A673 (cell line): ENCODE measurements around the gene PSMD10. TPM values are rescaled to one million over a fixed set of nuclear protein-coding genes. Genes with fewer than 3 reads are reported as not detected.

Experiments
- BruUV-seq: library from RNA; stranded (reverse); fragments of 400-500 nt; replicated peaks from 2 replicates; lab custom pipeline; 2021; lab: Mats Ljungman, UMichigan
- CTCF ChIA-PET: fragments of 300-600 bp; sonication (Branson Sonifier 250); formaldehyde crosslinking; loops from one replicate; lab custom pipeline; 2022; ENCODE audit warnings: antibody characterized with exemption; lab: Charles Lee
- POLR2A ChIA-PET: fragments of 300-600 bp; sonication (Branson Sonifier 250); formaldehyde crosslinking; loops from one replicate; lab custom pipeline; 2022; ENCODE audit warnings: antibody characterized with exemption; ENCODE audit not compliant: low non-redundant PET; lab: Charles Lee
- DNase-seq: peaks from one replicate; pipeline ENCODE4 v3.0.0-alpha.2; 2015; ENCODE audit warnings: low spot score
- H3K27ac ChIP-seq: fragments of 200-600 bp; sonication (generic); 2 replicates; pipeline ENCODE4 v1.5.1; 2016; ENCODE audit warnings: mixed run types, low read depth, mild to moderate bottlenecking, mixed read lengths, antibody characterized with exemption, low read length; ENCODE audit not compliant: poor library complexity, severe bottlenecking
- H3K27me3 ChIP-seq: fragments of 200-600 bp; sonication (generic); replicated peaks from 2 replicates; pipeline ENCODE4 v1.6.1; 2017; ENCODE audit warnings: mixed run types, low read depth, mild to moderate bottlenecking, mixed read lengths, antibody characterized with exemption, low read length; ENCODE audit not compliant: insufficient read depth, poor library complexity
- H3K36me3 ChIP-seq: fragments of 200-600 bp; sonication (generic); 2 replicates; pipeline ENCODE4 v1.6.1; 2016; ENCODE audit warnings: mixed run types, mild to moderate bottlenecking, mixed read lengths, antibody characterized with exemption, low read length; ENCODE audit not compliant: insufficient read depth, poor library complexity, severe bottlenecking
- H3K4me1 ChIP-seq: fragments of 200-600 bp; sonication (generic); 2 replicates; pipeline ENCODE4 v1.6.1; 2017; ENCODE audit warnings: mixed run types, mild to moderate bottlenecking, mixed read lengths, antibody characterized with exemption, low read length; ENCODE audit not compliant: insufficient read depth, poor library complexity, severe bottlenecking
- H3K4me3 ChIP-seq: fragments of 200-600 bp; sonication (generic); 2 replicates; pipeline ENCODE4 v1.5.1; 2016; ENCODE audit warnings: low read depth, mixed run types, mild to moderate bottlenecking, mixed read lengths, low read length; ENCODE audit not compliant: poor library complexity, severe bottlenecking
- H3K9me3 ChIP-seq: fragments of 200-600 bp; sonication (generic); 2 replicates; pipeline ENCODE4 v1.6.1; 2016; ENCODE audit warnings: mixed run types, low read depth, mild to moderate bottlenecking, mixed read lengths, antibody characterized with exemption, low read length; ENCODE audit not compliant: poor library complexity, severe bottlenecking
- CTCF ChIP-seq: fragments of 300-800, 200-600 bp; sonication (generic); conservative IDR thresholded peaks from 2 replicates; pipeline ENCODE4 v1.5.1; 2017; ENCODE audit warnings: low read depth, mild to moderate bottlenecking, antibody characterized with exemption, low read length, moderate library complexity, mixed read lengths
- EZH2 ChIP-seq: fragments of 200-600 bp; sonication (generic); IDR thresholded peaks from 2 replicates; pipeline ENCODE4 v1.6.1; 2017; ENCODE audit warnings: borderline replicate concordance, low read depth, mild to moderate bottlenecking, mixed read lengths, antibody characterized with exemption, low read length; ENCODE audit not compliant: poor library complexity, severe bottlenecking
- intact Hi-C: fragments of 100-400 bp; cut with micrococcal nuclease; formaldehyde crosslinking; loops from one replicate; pipeline ENCODE4 v1.10.0; 2022; ENCODE audit not compliant: unreplicated experiment
- total RNA-seq: library from RNA; stranded (reverse); gene quantifications from 2 replicates; pipeline ENCODE4 v1.2.3, GENCODE V29; 2021

PSMD10 gene
- total RNA-seq, 1 experiment from 2014 or later, result 49.6 TPM

- Histone ChIP-seq H3K27ac (no peak within 1 kb of the TSS), H3K9me3 (no peaks in the 10 kb centered on the region), H3K27me3 (no peaks in the 10 kb centered on the region), H3K4me1 (no peaks in the 10 kb centered on the region), H3K36me3 (no peaks in the 10 kb centered on the region), H3K4me3 (no peak within 1 kb of the TSS)
- no TSS peak for BruUV-seq
- DNase-seq, result no peak
- CTCF ChIA-PET, result no interaction called here
- TF ChIP-seq EZH2 (no peak), CTCF (no peak)
- intact Hi-C loops, result no loop called here
- POLR2A ChIA-PET, result no interaction called here
Measured at GRCh38 chrX:108044554-108045256, 46.6 kb downstream of the PSMD10 start, which contains the start of gene VSIG1. Gene VSIG1, plus strand, starts transcription at chrX:108045065. Its CDS starts 66 bp downstream, at chrX:108045131.

- no peak overlapping the region for H3K4me3 ChIP-seq
- ChIA-PET CTCF (no interaction called here), POLR2A (no interaction called here)
- peaks cover 8% of the 10 kb centered on the region for H3K27me3 ChIP-seq
- no peak overlapping the region for H3K27ac ChIP-seq
- no peaks in the 10 kb centered on the region for H3K4me1 ChIP-seq
- BruUV-seq, result no TSS peak
- H3K9me3 ChIP-seq, result no peaks in the 10 kb centered on the region
- TF ChIP-seq CTCF (no peak), EZH2 (no peak)
- intact Hi-C loops, result no loop called here
- no peaks in the 10 kb centered on the region for H3K36me3 ChIP-seq
- no peak for DNase-seq
Measured at GRCh38 chrX:108036298-108036973, 54.9 kb downstream of the PSMD10 start.

GRCh38 chrX:108034725-108035124, 56.6 kb downstream of the PSMD10 start:
- Histone ChIP-seq H3K36me3 (no peaks in the 10 kb centered on the region), H3K9me3 (no peaks in the 10 kb centered on the region), H3K4me1 (no peaks in the 10 kb centered on the region), H3K4me3 (no peak overlapping the region), H3K27me3 (peaks cover 8% of the 10 kb centered on the region), H3K27ac (no peak overlapping the region)
- no peak for DNase-seq
- intact Hi-C loops, result no loop called here
- TF ChIP-seq EZH2 (no peak), CTCF (no peak)
- no TSS peak for BruUV-seq
- CTCF ChIA-PET, result no interaction called here
- POLR2A ChIA-PET, result no interaction called here

Other genes starting within 250 kb of the PSMD10 start
- gene TEX13B, start 109.2 kb downstream of the PSMD10 start, total RNA-seq, result not detected in 2 replicates
- not detected in 2 replicates for gene VSIG1, start 46.5 kb downstream of the PSMD10 start, total RNA-seq
- gene ATG4A, start 236 bp upstream of the PSMD10 start, total RNA-seq, result 3.8 and 4.8 TPM in 2 replicates